Activated T-helper 2 cell treated with anti-CD3 and anti-CD28 coated beads, Interferon-gamma antibody, Interleukin-2, Interleukin-4, amounts not matched to agents 10 μg/mL and 5 μg/mL and 100 μg/mL, durations not matched to agents 14 hours and 24 hours and 36 hours (primary cell): Measurements from ENCODE around the gene UST. TPM values are rescaled to one million over a fixed set of nuclear protein-coding genes. Genes with fewer than 3 reads are reported as not detected.

Experiments
- DNase-seq: peaks from one replicate; pipeline ENCODE4 v3.0.0; 2021; ENCODE audit warnings: low spot score
- H3K27ac Mint-ChIP-seq: one replicate; pipeline ENCODE4 v1.8.0; 2021; ENCODE audit warnings: mixed read lengths
- H3K27me3 Mint-ChIP-seq: one replicate; pipeline ENCODE4 v1.8.0; 2021; ENCODE audit warnings: low read depth, mixed read lengths
- H3K36me3 Mint-ChIP-seq: one replicate; pipeline ENCODE4 v1.8.0; 2021; ENCODE audit warnings: low read depth, mixed read lengths
- H3K4me1 Mint-ChIP-seq: one replicate; pipeline ENCODE4 v1.8.0; 2021; ENCODE audit warnings: low read depth, mixed read lengths
- H3K4me3 Mint-ChIP-seq: one replicate; pipeline ENCODE4 v1.8.0; 2021; ENCODE audit warnings: low read depth, mild to moderate bottlenecking, moderate library complexity, mixed read lengths
- H3K9me3 Mint-ChIP-seq: one replicate; pipeline ENCODE4 v1.8.0; 2021; ENCODE audit warnings: mixed read lengths
- intact Hi-C: fragments of 100-400 bp; cut with micrococcal nuclease; formaldehyde crosslinking; loops from one replicate; pipeline ENCODE4 v1.15.1; 2023
- total RNA-seq: library from RNA; stranded (reverse); gene quantifications from 2 replicates; pipeline ENCODE4 v1.2.3, GENCODE V29; 2022

The UST gene
- total RNA-seq, 1 donor from 2014 or later, result 1.3 TPM

DNA sequence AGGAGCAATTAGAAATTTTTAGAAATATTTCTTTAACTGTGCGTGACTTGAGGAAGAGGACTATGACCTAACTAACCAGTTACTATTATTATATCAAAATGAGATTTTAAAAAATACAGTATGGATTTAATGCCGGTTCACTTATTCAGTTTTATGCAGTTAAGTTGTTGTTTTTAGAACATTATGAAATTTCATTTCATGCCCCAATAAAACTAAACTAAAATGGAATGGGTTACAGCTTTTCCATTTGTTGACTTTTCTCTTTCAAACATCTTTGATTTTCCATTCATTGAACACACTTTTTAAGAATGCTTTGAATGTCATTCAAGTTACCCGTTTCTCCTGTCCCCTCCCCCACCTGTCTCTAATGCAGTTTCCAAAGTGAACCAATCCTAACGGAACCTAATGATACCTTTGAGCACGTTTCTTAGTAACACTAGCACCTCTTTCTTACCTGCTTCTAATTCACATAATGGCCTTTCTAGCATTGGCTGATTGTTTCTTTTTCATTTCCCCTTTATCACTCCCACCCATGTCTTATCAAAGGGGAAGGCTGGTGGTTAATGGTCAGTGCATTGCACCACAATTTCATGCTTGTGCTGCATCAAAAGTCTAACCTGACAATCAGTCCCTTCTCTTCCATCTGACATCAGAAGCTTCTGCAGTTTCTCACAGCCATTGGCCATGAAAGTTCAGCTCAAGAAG lies 308.5 kb downstream of the UST start:
- H3K27me3 Mint-ChIP-seq, result no peaks in the 10 kb centered on the region

DNA sequence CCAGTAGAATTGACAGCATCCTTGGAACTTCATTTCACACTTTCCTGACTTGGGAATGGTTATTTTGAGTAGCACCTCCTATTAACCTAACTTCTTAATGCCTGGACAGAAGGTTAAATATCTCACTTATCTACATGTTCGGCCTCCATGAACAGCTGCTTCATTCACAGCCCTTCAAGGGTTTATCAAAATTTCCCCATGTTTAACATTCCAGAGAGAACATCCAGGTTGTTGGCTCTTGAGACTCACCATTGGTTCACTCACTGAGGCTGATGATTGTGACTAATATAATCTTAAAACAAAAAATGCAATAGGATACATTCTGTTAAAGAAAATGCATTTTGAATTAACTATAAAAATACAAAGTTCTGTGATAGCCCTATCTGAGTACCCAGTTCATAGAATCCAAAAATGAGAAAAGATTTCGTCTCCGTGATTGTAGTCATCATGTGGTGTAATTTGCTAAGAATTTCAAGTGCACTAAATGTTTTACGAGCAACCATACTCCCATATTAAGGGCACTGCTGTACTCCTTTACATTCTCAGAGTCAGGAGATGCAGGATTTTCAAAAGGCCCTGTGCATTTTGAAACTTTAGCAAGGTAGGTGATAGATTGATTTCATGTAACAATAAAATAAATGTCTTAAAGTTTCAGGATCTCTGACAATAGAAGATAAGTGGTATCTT lies 310.1 kb downstream of the UST start:
- Mint-ChIP-seq H3K27me3 (no peaks in the 10 kb centered on the region), H3K4me1 (peaks cover 59% of the 10 kb centered on the region), H3K9me3 (peaks cover 4% of the 10 kb centered on the region), H3K4me3 (no peak overlapping the region), H3K36me3 (peaks cover 7% of the 10 kb centered on the region), H3K27ac (no peak overlapping the region)
- no peak for DNase-seq
- intact Hi-C loops, result no loop called here

More for the DNA sequence above, 308.5 kb downstream of the UST start:
- intact Hi-C loops, result no loop called here
- DNase-seq, result no peak
- Mint-ChIP-seq H3K36me3 (peaks cover 5% of the 10 kb centered on the region), H3K9me3 (peaks cover 4% of the 10 kb centered on the region), H3K4me1 (peaks cover 50% of the 10 kb centered on the region), H3K27ac (no peak overlapping the region), H3K4me3 (no peak overlapping the region)

DNA sequence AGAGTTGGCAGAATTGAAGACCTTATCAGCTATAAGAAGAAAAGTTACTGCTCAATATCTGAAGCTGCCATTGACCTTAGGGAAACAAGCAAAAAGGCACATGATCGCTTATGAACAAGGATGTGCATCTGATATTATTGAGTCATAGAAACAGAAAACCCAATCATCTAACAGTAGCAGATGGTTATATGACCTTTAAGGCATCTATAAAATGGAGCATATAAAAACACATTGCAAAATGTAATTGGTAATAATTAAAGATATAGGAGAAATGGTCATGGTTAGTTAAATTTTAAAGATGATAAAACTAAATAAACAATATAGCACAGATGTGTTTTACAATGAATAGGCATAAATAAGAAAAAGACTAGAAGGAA lies 310.6 kb downstream of the UST start:
- no peak for DNase-seq
- intact Hi-C loops, result no loop called here
- Mint-ChIP-seq H3K9me3 (peaks cover 3% of the 10 kb centered on the region), H3K27ac (no peak overlapping the region), H3K4me1 (peaks cover 60% of the 10 kb centered on the region), H3K4me3 (no peak overlapping the region), H3K27me3 (no peaks in the 10 kb centered on the region), H3K36me3 (peaks cover 5% of the 10 kb centered on the region)

DNA sequence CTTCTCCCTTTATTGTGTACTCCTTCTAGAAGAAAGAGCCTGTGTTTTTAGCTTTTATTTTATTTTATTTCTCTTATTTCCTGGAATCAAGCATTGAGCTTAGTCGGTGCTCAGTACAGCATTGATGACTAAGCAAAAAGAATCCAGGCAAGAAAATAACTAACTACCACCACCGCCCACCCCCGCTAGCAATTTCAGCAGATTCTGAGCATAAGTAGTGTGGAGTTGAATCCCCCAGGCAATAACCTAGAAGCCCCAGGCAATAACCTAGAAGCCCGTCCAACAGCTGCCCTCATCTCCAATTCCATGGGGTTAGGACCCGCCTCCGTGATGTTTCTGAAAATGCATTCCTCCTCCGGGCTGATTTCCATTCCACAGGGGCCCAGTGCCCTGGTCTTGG lies 312.7 kb downstream of the UST start:
- H3K9me3 Mint-ChIP-seq, result no peaks in the 10 kb centered on the region
- H3K4me1 Mint-ChIP-seq, result peaks cover 68% of the 10 kb centered on the region
- intact Hi-C loops, result no loop called here
- no peak for DNase-seq
- peaks cover 3% of the 10 kb centered on the region for H3K36me3 Mint-ChIP-seq
- H3K27ac Mint-ChIP-seq, result peak overlapping the region; percentile 88
- no peak overlapping the region for H3K4me3 Mint-ChIP-seq
- no peaks in the 10 kb centered on the region for H3K27me3 Mint-ChIP-seq

DNA sequence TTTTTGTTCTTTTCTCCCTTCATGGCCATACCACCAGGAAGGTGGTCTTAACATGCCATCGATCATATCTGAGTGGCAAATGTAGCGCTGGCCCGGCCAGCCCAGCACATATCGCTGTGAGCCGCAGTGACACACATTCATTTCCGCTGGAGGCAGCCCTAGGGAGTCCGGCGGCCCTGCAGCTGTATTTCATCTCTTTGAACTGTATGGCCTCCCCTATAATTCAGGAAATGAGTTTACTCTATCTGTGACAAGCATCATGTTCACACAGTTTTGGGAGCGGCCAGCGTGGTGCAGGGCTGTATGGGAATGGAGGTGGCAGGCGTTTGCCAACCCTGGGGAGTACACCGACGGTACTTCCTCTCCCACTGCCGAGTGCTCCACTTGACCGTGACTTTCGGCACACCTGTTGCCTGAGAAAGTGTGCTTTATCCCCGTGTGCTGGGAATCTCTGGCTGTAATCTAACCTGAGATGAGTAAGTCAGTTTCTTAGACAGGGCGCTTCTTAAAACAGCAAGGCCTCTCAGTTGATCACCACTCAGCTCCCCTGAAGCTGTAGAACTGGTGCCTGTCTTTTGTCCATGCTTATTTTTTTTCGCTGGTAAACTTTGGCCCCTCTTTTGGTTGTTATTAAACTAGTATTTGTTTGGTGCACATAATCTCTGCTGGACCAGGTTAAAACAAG lies 313.6 kb downstream of the UST start:
- H3K4me1 Mint-ChIP-seq, result peaks cover 64% of the 10 kb centered on the region
- H3K27ac Mint-ChIP-seq, result peak overlapping the region; percentile 88
- peak overlapping the region; percentile 69 for H3K4me3 Mint-ChIP-seq
- intact Hi-C loops, result loop anchor here (1.0 to 2.0 kb wide), 3 partner anchors 14 to 27 kb away; no protein-coding TSS in a partner anchor
- DNase-seq, result peak; percentile 63
- no peaks in the 10 kb centered on the region for H3K9me3 Mint-ChIP-seq
- peaks cover 3% of the 10 kb centered on the region for H3K36me3 Mint-ChIP-seq
- no peaks in the 10 kb centered on the region for H3K27me3 Mint-ChIP-seq

DNA sequence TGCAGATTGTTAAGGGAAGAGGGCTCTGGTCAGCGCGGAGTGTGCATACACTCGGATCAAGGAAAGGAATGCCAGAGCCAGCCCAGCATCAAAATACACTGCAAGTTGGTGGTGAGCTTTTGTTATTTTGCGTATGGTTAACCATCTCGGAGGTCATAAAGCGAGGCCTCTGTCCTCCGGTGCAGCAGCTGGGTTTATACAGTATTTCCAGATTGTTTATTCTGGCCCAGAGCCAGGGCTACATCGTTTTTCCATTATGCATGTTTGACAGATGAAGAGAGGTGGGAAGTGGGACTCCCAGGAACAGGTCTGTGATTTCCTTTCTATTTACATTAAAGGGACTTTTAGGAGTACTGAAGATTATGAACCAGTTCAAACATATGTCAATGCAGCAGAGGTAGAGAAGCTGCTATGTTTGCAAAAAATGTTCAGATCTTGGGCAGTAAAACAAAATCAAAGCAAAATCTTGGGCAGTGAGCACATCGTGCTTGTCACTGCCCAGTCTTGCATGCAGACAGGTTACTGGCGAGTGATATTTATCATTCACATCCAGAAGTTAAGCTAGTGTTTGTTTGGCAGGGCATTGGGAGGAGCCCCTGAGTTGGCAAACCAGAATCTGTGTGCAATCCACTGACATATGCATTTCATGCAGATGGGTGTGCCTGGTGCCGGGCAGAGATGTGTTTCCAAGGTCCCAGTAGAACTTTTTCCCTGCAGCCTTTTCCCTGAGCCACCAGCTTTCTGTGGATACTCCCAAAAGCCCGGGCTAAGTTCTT lies 314.3 kb downstream of the UST start:
- H3K27me3 Mint-ChIP-seq, result no peaks in the 10 kb centered on the region

DNA sequence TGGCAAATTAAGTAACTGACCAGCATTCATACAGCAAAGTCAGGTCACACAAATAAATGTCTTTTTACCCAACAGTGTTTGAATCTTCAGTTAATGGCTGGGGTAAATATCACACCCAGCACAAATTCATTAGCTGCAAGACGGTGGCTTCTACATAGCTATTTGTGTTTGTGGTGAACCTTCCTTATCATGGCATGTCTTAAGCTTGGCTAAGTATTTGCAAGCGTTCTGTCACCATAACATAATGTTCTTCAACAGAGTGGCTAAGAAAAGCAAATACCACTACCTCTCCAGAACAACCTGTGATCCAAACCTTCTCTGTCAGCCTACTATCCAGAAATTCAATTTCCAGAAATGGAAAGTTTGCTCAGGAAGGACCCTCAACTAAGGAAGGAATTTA lies 315.1 kb downstream of the UST start:
- no peak for DNase-seq
- Mint-ChIP-seq H3K4me3 (no peak overlapping the region), H3K36me3 (peaks cover 9% of the 10 kb centered on the region), H3K27me3 (no peaks in the 10 kb centered on the region), H3K27ac (no peak overlapping the region), H3K4me1 (peaks cover 73% of the 10 kb centered on the region), H3K9me3 (no peaks in the 10 kb centered on the region)
- intact Hi-C loops, result loop anchor here (1.0 to 2.0 kb wide), 2 partner anchors 13 to 33 kb away; no protein-coding TSS in a partner anchor

More for the DNA sequence above, 314.3 kb downstream of the UST start:
- Mint-ChIP-seq H3K4me3 (peak overlapping the region; percentile 69), H3K27ac (peak overlapping the region; percentile 88), H3K36me3 (peaks cover 5% of the 10 kb centered on the region), H3K9me3 (no peaks in the 10 kb centered on the region), H3K4me1 (peaks cover 68% of the 10 kb centered on the region)
- intact Hi-C loops, result loop anchor here (1.0 to 2.0 kb wide), 3 partner anchors 14 to 28 kb away; no protein-coding TSS in a partner anchor
- DNase-seq, result no peak

DNA sequence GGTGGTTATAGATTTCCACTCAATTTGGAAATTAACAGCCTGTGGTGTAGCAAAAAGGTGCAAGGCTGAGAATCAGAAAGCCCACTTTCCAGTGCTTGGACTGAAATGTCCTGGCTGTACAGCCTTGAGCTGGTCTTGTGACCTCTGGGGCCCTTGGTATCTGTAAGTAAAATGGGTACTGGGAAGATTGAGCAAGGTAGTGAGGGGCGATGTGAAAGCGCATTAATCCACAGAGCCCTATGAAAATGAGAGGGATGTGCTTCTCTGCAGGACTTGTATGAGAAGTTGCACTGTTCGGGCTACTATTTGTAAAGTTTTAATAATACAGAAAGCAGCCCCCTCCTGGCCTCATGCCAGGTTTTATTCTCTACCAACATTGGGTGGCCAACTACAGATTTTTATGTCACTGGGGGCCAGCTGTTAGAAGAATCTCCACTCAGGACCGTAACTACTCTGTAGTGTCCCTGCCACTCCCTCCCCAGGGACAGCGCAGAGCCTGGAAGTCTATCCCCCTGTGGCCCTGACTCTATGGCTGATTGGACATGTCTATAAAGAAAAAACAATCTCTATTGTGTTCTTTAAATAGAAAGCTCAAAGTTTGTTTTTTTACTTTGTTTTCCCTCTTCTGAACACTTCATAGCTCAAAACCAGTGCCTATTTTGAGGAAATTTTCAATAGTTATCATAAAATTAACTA lies 316.0 kb downstream of the UST start:
- Mint-ChIP-seq H3K36me3 (peaks cover 11% of the 10 kb centered on the region), H3K4me1 (peaks cover 72% of the 10 kb centered on the region), H3K4me3 (no peak overlapping the region), H3K27ac (peak overlapping the region; percentile 5), H3K27me3 (no peaks in the 10 kb centered on the region), H3K9me3 (no peaks in the 10 kb centered on the region)
- intact Hi-C loops, result loop anchor here (1.0 kb wide), 1 partner anchor 34 kb away; no protein-coding TSS in a partner anchor
- no peak for DNase-seq

DNA sequence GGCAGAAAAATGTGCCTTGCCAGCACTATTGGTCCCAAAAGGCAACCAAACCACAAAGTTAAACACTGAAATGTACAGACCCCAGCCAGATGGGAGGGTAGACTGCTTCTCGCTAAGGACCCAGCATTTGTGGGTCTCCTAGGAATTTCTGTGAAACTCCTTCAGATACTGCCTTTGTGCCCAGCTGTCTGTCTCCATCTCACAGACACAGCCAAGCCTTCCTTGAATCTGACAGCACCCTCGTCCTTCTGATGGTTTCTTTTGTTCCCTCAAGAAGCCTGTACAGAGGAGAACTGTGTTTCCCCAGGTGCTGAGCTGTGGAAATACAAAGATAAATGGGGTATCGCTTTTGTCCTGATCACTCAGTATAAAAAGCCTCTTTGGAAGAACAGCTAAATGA lies 316.6 kb downstream of the UST start:
- H3K27ac Mint-ChIP-seq, result peak overlapping the region; percentile 41
- peaks cover 12% of the 10 kb centered on the region for H3K36me3 Mint-ChIP-seq
- no peak for DNase-seq

DNA sequence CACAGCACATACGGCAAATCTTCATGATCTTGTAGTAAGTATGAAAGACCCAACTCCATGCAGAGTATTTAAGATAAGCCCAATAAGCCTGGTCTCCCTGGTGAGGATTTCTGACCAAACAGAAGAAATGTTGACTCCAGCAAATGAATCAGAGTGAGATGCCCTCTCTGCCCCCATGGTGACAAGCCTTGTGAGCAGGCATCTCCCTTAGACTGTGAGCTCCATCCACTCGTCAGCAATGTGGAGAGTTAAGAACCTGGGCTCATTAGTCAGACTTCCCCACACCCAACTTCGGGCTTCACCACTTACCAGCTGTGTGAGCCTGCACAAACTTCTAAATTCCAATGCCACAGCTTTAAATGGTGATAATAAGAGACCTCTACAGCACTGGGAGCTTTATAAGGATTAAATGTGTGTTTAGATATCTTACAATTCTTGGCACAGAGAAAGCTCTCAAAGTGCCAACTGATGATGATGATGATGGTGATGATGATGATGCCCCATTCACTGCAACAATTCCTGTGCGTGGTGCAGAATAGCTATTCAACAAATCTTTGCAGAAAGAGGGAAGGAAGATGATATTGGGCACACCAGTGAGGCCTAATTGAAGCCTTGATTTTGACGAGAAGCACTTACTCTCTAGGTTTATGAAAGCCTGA lies 317.3 kb downstream of the UST start:
- Mint-ChIP-seq H3K9me3 (peaks cover 6% of the 10 kb centered on the region), H3K4me3 (no peak overlapping the region), H3K4me1 (peaks cover 70% of the 10 kb centered on the region), H3K27me3 (no peaks in the 10 kb centered on the region), H3K27ac (peak overlapping the region; percentile 41), H3K36me3 (peaks cover 16% of the 10 kb centered on the region)
- DNase-seq, result no peak
- intact Hi-C loops, result no loop called here

More for the DNA sequence above, 316.6 kb downstream of the UST start:
- peaks cover 71% of the 10 kb centered on the region for H3K4me1 Mint-ChIP-seq
- H3K27me3 Mint-ChIP-seq, result no peaks in the 10 kb centered on the region
- H3K9me3 Mint-ChIP-seq, result no peaks in the 10 kb centered on the region
- H3K4me3 Mint-ChIP-seq, result no peak overlapping the region
- intact Hi-C loops, result no loop called here

DNA sequence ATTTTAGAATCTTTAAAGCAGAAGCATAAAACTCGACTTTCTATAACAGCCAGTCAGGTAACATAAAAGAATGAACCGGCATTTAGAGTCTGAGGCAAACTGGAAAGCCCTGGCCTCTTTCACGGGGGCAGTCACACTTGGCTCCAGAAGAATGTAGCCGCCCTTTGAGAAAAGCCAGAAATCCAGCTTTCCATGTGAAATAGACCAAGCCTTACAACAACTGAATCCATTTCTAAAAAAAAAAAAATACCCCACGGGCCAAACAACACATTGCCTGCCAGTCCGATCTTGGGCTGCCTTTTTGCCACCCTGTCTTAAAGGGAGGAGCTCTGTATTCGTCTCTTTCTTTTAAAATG lies 317.8 kb downstream of the UST start:
- H3K27ac Mint-ChIP-seq, result no peak overlapping the region
- H3K36me3 Mint-ChIP-seq, result peaks cover 16% of the 10 kb centered on the region
- H3K9me3 Mint-ChIP-seq, result peaks cover 6% of the 10 kb centered on the region
- intact Hi-C loops, result no loop called here
- H3K27me3 Mint-ChIP-seq, result no peaks in the 10 kb centered on the region
- H3K4me1 Mint-ChIP-seq, result peaks cover 65% of the 10 kb centered on the region
- H3K4me3 Mint-ChIP-seq, result no peak overlapping the region
- DNase-seq, result no peak
